ENCODE measurements around the gene RBBP8NL. TPM values are rescaled to one million over a fixed set of nuclear protein-coding genes. Genes with fewer than 3 reads are reported as not detected.

Gene RBBP8NL
- total and polyA plus RNA-seq, 9 of the 15 experiments (the other 6 are each of a cell fraction or from before 2014, with no cell fraction given): not detected

GRCh38 chr20:62422636-62423325 lies 4.6 kb downstream of the RBBP8NL start (continued):
- TF ChIP-seq ZNF232 (CRISPR knock-in tag; IDR thresholded peaks at IDR 0.05) (no peak), RREB1 (CRISPR knock-in tag; IDR thresholded peaks at IDR 0.05) (no peak), NFIC (IDR thresholded peaks at IDR 0.05) (no peak)

- intact Hi-C loops (cut with micrococcal nuclease): no loop called here
- Histone ChIP-seq H2AFZ (ENCODE audit: low read depth, low read length) (no peak overlapping the region), H4K20me1 (replicated peaks; ENCODE audit: control insufficient read depth, insufficient read depth, low read length) (0 out of 2 replicates have a peak, but pooled peaks cover 10% of the 10 kb centered on the region), H3K4me3 (no peak overlapping the region), H3K27me3 (ENCODE audit: control insufficient read depth in 2 of 2, insufficient read depth in 2 of 2, low read length in 2 of 2) (peaks cover 2 to 49% of the 10 kb centered on the region in 2 experiments; a peak in 3 of 5 replicates), H3K9me1 (ENCODE audit: control insufficient read depth, insufficient read depth, low read length) (peaks cover 3% of the 10 kb centered on the region), H3K27ac (ENCODE audit: extremely low read depth, low read depth, low read length) (no peak overlapping the region), H3K36me3 (ENCODE audit: control insufficient read depth, insufficient read depth, low read length) (no peaks in the 10 kb centered on the region), H3K4me2 (ENCODE audit: insufficient read depth, low read length) (no peak overlapping the region), H3K9ac (ENCODE audit: insufficient read depth in 1 of 2, low read depth in 2 of 2, low read length in 2 of 2) (no peak overlapping the region), H3K9me3 (replicated peaks; ENCODE audit: control insufficient read depth, insufficient read depth, low read depth, low read length) (no peaks in the 10 kb centered on the region), H3K79me2 (ENCODE audit: control insufficient read depth, insufficient read depth, low read length) (no peaks in the 10 kb centered on the region), H3K4me1 (replicated peaks in 1 of 2; ENCODE audit: control insufficient read depth in 2 of 2, insufficient read depth in 2 of 2, low read length in 2 of 2) (peaks cover 8 to 76% of the 10 kb centered on the region in 2 experiments; a peak in 4 of 5 replicates)
- no TSS peak for BruUV-seq (replicated peaks)
- ChIA-PET CTCF (ENCODE audit: low intra/inter-chr PET ratio) (no interaction called here), POLR2A (interaction anchor here (0.6 kb wide), 1 partner anchor 210 kb away, joined by 5 read pairs; no protein-coding TSS in a partner anchor)
- TF ChIP-seq ZNF133 (CRISPR knock-in tag; IDR thresholded peaks at IDR 0.05): no peak
- TF ChIP-seq ZNF507 (tag; conservative IDR thresholded peaks at IDR 0.05): no peak
- TF ChIP-seq POLR2H (tag; IDR thresholded peaks at IDR 0.05; ENCODE audit: low read depth): no peak
- TF ChIP-seq RUNX1 (IDR thresholded peaks at IDR 0.05; ENCODE audit: low read depth): no peak
- no peak for TF ChIP-seq ESRRB (CRISPR knock-in tag; IDR thresholded peaks at IDR 0.05; ENCODE audit: borderline replicate concordance)
- no peak for TF ChIP-seq POLR2AphosphoS2 (IDR thresholded peaks at IDR 0.05; ENCODE audit: low read length)
- TF ChIP-seq MTF1 (CRISPR knock-in tag; IDR thresholded peaks at IDR 0.05; ENCODE audit: borderline replicate concordance): no peak
- TF ChIP-seq FIP1L1 (IDR thresholded peaks at IDR 0.05; ENCODE audit: low read depth, low read length, poor library complexity, severe bottlenecking): no peak
- no peak for TF ChIP-seq MECOM (CRISPR knock-in tag; IDR thresholded peaks at IDR 0.05)
- DNase-seq (ENCODE audit: extremely low read depth in 1 of 4, low spot score in 3 of 4): no peak
- in situ Hi-C loops (cut with MboI): no loop called here
- ATAC-seq: no peak
- WGBS (ENCODE audit: insufficient coverage, low coverage, missing lambda C conversion rate): 29% methylated on average over 6 of the region's 6 CpGs
- FAIRE-seq: no peak
These were observed 5.7 kb downstream of the RBBP8NL start for GRCh38 chr20:62421716-62421990.

Data from K562 (cell line).